ENCODE data around the gene ARHGAP31. TPM values are rescaled to one million over a fixed set of nuclear protein-coding genes. Genes with fewer than 3 reads are reported as not detected.

The ARHGAP31 gene, protein sequence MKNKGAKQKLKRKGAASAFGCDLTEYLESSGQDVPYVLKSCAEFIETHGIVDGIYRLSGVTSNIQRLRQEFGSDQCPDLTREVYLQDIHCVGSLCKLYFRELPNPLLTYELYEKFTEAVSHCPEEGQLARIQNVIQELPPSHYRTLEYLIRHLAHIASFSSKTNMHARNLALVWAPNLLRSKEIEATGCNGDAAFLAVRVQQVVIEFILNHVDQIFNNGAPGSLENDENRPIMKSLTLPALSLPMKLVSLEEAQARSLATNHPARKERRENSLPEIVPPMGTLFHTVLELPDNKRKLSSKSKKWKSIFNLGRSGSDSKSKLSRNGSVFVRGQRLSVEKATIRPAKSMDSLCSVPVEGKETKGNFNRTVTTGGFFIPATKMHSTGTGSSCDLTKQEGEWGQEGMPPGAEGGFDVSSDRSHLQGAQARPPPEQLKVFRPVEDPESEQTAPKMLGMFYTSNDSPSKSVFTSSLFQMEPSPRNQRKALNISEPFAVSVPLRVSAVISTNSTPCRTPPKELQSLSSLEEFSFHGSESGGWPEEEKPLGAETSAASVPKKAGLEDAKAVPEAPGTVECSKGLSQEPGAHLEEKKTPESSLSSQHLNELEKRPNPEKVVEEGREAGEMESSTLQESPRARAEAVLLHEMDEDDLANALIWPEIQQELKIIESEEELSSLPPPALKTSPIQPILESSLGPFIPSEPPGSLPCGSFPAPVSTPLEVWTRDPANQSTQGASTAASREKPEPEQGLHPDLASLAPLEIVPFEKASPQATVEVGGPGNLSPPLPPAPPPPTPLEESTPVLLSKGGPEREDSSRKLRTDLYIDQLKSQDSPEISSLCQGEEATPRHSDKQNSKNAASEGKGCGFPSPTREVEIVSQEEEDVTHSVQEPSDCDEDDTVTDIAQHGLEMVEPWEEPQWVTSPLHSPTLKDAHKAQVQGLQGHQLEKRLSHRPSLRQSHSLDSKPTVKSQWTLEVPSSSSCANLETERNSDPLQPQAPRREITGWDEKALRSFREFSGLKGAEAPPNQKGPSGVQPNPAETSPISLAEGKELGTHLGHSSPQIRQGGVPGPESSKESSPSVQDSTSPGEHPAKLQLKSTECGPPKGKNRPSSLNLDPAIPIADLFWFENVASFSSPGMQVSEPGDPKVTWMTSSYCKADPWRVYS (N-terminal part only)
- 3.0 and 15.0 TPM in 2 replicates for total RNA-seq

DNA sequence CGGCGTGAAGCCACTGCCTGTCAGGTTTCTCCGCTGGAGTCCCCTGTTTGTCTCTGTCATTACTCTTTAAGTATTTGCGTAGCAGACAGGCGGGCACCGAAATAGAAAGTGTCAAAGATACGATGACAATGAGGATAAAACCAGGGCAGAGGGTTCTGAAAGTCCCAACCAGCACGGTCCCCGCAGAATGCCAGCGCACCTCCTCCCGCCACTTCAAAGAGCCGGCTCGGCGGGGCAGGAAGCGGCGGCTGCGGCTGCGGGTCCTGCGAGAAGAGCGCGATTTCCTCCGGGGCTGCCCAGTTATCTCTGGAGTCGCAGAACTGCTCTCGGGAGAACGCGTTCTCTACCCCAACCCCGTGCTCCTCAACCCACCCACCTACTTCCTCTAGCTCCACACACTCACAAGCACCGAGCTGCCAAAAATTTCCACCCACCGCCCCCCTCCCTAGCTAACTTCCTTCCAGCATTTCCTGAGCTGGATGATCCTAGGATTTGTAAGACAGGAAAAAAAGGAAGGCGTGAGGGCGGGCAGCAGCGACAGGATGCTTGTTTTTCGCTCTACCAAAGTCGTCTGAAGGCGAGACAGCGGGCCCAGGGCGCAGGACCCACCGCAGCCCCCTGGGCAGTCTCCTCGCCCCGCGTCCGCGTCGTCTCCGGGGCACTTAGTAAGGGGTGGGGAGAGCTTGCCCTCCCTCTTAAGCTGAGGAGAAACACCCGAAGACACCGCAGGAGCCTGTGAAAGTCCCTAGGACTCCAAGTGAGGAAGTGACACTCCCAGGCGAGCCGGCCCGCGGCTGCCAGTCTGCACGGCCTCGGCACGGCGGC is at the start of gene ARHGAP31:
ARHGAP31 (plus strand) TSS at position 513 of the 825 bp plus-strand sequence. CDS start 522 bp downstream, outside the sequence.

DNA sequence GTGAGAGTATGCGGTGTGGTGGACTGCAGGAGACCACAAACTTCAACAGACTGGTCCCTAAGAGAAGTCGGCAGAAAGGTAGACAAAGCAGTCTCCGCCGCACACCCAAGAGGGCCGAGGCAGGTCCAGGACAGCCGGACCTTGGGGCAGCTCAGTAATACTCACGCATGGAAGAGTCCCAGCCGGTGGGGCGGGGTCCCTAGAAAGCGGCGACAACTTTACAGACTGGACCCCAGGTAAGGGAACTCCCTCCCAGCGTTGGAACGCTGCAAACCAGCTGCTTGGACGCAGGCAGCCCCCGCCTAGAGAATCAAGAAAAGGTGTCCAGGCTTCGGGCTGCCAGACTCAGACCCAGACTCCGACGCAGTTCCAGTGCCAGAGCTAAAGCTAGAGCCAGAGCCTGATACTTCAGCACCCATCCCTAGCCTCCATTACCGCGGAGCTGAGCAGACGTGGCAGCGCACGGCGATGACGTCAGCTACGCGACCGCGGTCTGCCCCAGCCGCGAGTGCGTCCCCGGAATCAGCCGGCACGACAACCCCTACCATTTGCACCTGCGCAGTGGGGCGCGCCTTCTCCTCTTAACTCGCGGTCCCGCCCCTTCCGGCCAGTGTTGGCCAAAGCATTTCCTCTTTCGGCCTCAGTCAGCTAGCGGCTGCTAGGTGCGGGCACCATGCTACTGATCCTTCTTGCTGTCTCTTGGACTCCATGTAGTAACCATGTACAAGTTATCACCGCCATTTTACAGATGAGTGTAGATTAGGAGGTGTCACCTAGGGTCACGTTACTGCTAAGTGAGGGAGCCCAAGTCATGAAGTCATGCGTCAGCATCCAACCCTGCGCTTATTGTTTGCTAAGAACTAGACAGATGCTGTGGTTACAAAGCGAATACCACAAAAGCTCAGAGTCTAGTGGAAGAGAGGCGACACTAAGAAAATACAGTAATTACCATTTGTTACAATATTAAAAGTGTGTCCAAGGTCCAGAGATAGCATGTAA is 169.3 kb downstream of the ARHGAP31 start, which contains the start of gene TMEM39A:
TMEM39A (minus strand) TSS at position 445 of the 999 bp plus-strand sequence. CDS start 1,541 bp downstream, outside the sequence.

Other genes with a start within 250 kb of the ARHGAP31 start
- gene TEX55, start 148.2 kb upstream of the ARHGAP31 start, total RNA-seq = not detected in 2 replicates
- 0.91 TPM in 1 of 2 replicates, not detected in the other for gene UPK1B, start 120.8 kb upstream of the ARHGAP31 start, total RNA-seq
- gene B4GALT4, start 53.5 kb upstream of the ARHGAP31 start, total RNA-seq = 19.7 and 23.4 TPM in 2 replicates
- 31.0 and 64.1 TPM in 2 replicates for gene TMEM39A, start 169.2 kb downstream of the ARHGAP31 start, total RNA-seq
- 11.9 and 13.4 TPM in 2 replicates for gene POGLUT1, start 174.6 kb downstream of the ARHGAP31 start, total RNA-seq
- gene TIMMDC1, start 204.2 kb downstream of the ARHGAP31 start, total RNA-seq = 47.4 and 51.6 TPM in 2 replicates

All from epithelial cell of alveolus of lung (primary cell).